Osteoblast (primary cell): ENCODE results near the gene VSIG2. TPM values are rescaled to one million over a fixed set of nuclear protein-coding genes. Genes with fewer than 3 reads are reported as not detected.

Source experiments
- DNase-seq: peaks from one replicate; pipeline ENCODE4 v3.0.0; 2011; ENCODE audit warnings: low spot score, mixed read lengths; ENCODE audit not compliant: insufficient read length; ENCODE audit errors: missing footprints
- H2AFZ ChIP-seq: 2 replicates; pipeline ENCODE4 v1.6.0; 2011; ENCODE audit warnings: mild to moderate bottlenecking, low read length
- H3K27ac ChIP-seq: 2 replicates; pipeline ENCODE4 v1.5.1; 2011; ENCODE audit warnings: mild to moderate bottlenecking, low read depth, low read length, moderate library complexity
- H3K27me3 ChIP-seq: 2 replicates; pipeline ENCODE4 v1.6.0; 2012; ENCODE audit warnings: mild to moderate bottlenecking, control low read depth, inconsistent platforms, low read length, moderate library complexity; ENCODE audit not compliant: insufficient read depth
- H3K36me3 ChIP-seq: 2 replicates; pipeline ENCODE4 v1.5.1; 2011; ENCODE audit warnings: mild to moderate bottlenecking, low read length, control low read depth, moderate library complexity; ENCODE audit not compliant: insufficient read depth
- H3K4me1 ChIP-seq: 2 replicates; pipeline ENCODE4 v1.5.1; 2011; ENCODE audit warnings: mild to moderate bottlenecking, low read length, control low read depth, moderate library complexity; ENCODE audit not compliant: insufficient read depth
- H3K4me2 ChIP-seq: 2 replicates; pipeline ENCODE4 v1.6.0; 2011; ENCODE audit warnings: mild to moderate bottlenecking, low read length; ENCODE audit not compliant: insufficient read depth
- H3K4me3 ChIP-seq: fragments of 200-600 bp; sonication (generic); 3 replicates; pipeline ENCODE4 v1.5.1; 2012; ENCODE audit warnings: mild to moderate bottlenecking, low read length, inconsistent platforms; ENCODE audit not compliant: insufficient read depth
- H3K79me2 ChIP-seq: 2 replicates; pipeline ENCODE4 v1.6.0; 2012; ENCODE audit warnings: mild to moderate bottlenecking, low read length, control low read depth, inconsistent platforms; ENCODE audit not compliant: insufficient read depth
- H3K9me3 ChIP-seq: 2 replicates; pipeline ENCODE4 v1.5.1; 2011; ENCODE audit warnings: low read depth, low read length, control low read depth
- H4K20me1 ChIP-seq: 2 replicates; pipeline ENCODE4 v1.6.0; 2012; ENCODE audit warnings: mild to moderate bottlenecking, low read length, control low read depth; ENCODE audit not compliant: insufficient read depth
- CTCF ChIP-seq: IDR thresholded peaks from 2 replicates; pipeline ENCODE4 v1.5.1; 2011; ENCODE audit warnings: mild to moderate bottlenecking, low read depth, low read length, moderate library complexity; ENCODE audit errors: extremely low read depth
- total RNA-seq: library from RNA; depleted of rRNA; stranded (reverse); fragments of >200 nt; gene quantifications from 2 replicates; pipeline ENCODE4 v1.2.3, GENCODE V29; 2012

Gene VSIG2
- total RNA-seq, 1 donor: not detected

GRCh38 chr11:124791626-124792341 lies 39.7 kb upstream of the VSIG2 start:
- no peaks in the 10 kb centered on the region for H3K4me1 ChIP-seq
- no peak for TF ChIP-seq CTCF
- H3K36me3 ChIP-seq: no peaks in the 10 kb centered on the region
- peaks cover 77% of the 10 kb centered on the region for H4K20me1 ChIP-seq
- H3K79me2 ChIP-seq: peaks cover 93% of the 10 kb centered on the region
- H3K27ac ChIP-seq: no peak overlapping the region
- DNase-seq: no peak
- no peak overlapping the region for H3K4me2 ChIP-seq
- no peaks in the 10 kb centered on the region for H3K27me3 ChIP-seq
- H2AFZ ChIP-seq: no peak overlapping the region
- no peak overlapping the region for H3K4me3 ChIP-seq
- H3K9me3 ChIP-seq: no peaks in the 10 kb centered on the region

- Histone ChIP-seq H3K4me2 (no peak overlapping the region), H3K27ac (no peak overlapping the region), H3K36me3 (no peaks in the 10 kb centered on the region), H3K4me1 (no peaks in the 10 kb centered on the region), H2AFZ (no peak overlapping the region), H4K20me1 (peaks cover 68% of the 10 kb centered on the region), H3K9me3 (no peaks in the 10 kb centered on the region), H3K79me2 (peaks cover 83% of the 10 kb centered on the region), H3K4me3 (no peak overlapping the region), H3K27me3 (no peaks in the 10 kb centered on the region)
- DNase-seq: no peak
- no peak for TF ChIP-seq CTCF
Measured at GRCh38 chr11:124788521-124788920, 36.5 kb upstream of the VSIG2 start.

GRCh38 chr11:124784051-124784450 lies 32.0 kb upstream of the VSIG2 start:
- Histone ChIP-seq H3K27ac (no peak overlapping the region), H3K4me1 (no peaks in the 10 kb centered on the region), H3K36me3 (no peaks in the 10 kb centered on the region), H4K20me1 (peaks cover 34% of the 10 kb centered on the region), H3K9me3 (no peaks in the 10 kb centered on the region), H3K27me3 (no peaks in the 10 kb centered on the region), H3K79me2 (peaks cover 43% of the 10 kb centered on the region), H3K4me3 (no peak overlapping the region), H3K4me2 (no peak overlapping the region), H2AFZ (no peak overlapping the region)
- no peak for TF ChIP-seq CTCF
- DNase-seq: no peak

GRCh38 chr11:124783002-124783401 lies 30.9 kb upstream of the VSIG2 start:
- no peak for DNase-seq
- Histone ChIP-seq H3K36me3 (no peaks in the 10 kb centered on the region), H4K20me1 (peaks cover 25% of the 10 kb centered on the region), H3K4me1 (no peaks in the 10 kb centered on the region), H3K9me3 (no peaks in the 10 kb centered on the region), H2AFZ (no peak overlapping the region), H3K4me2 (no peak overlapping the region), H3K27ac (no peak overlapping the region), H3K79me2 (peaks cover 38% of the 10 kb centered on the region), H3K4me3 (no peak overlapping the region), H3K27me3 (no peaks in the 10 kb centered on the region)
- no peak for TF ChIP-seq CTCF
